GM23248 (cell line): ENCODE measurements around the gene KIF16B. TPM values are rescaled to one million over a fixed set of nuclear protein-coding genes. Genes with fewer than 3 reads are reported as not detected.

Source experiments
- DNase-seq: peaks from one replicate; pipeline ENCODE4 v3.0.0-alpha.2; 2015
- H2AFZ ChIP-seq: fragments of 200-600 bp; sonication (generic); 2 replicates; pipeline ENCODE4 v1.6.1; 2016; ENCODE audit warnings: antibody characterized with exemption
- H3F3A ChIP-seq: fragments of 200-600 bp; sonication (generic); 2 replicates; pipeline ENCODE4 v1.6.1; 2016; ENCODE audit warnings: mild to moderate bottlenecking, antibody characterized with exemption, mixed run types; ENCODE audit not compliant: insufficient read depth
- H3K27ac ChIP-seq: fragments of 200-600 bp; sonication (generic); 2 replicates; pipeline ENCODE4 v1.5.1; 2016; ENCODE audit warnings: mild to moderate bottlenecking
- H3K27me3 ChIP-seq: fragments of 200-600 bp; sonication (generic); replicated peaks from 2 replicates; pipeline ENCODE4 v1.6.1; 2016; ENCODE audit warnings: mild to moderate bottlenecking; ENCODE audit not compliant: insufficient read depth
- H3K36me3 ChIP-seq: fragments of 200-600 bp; sonication (generic); 2 replicates; pipeline ENCODE4 v1.6.1; 2016; ENCODE audit warnings: low read depth, mild to moderate bottlenecking
- H3K4me1 ChIP-seq: fragments of 200-600 bp; sonication (generic); 2 replicates; pipeline ENCODE4 v1.6.1; 2016; ENCODE audit warnings: mild to moderate bottlenecking; ENCODE audit not compliant: insufficient read depth
- H3K4me2 ChIP-seq: fragments of 200-600 bp; sonication (generic); one replicate; pipeline ENCODE4 v1.6.1; 2016; ENCODE audit warnings: mild to moderate bottlenecking; ENCODE audit not compliant: unreplicated experiment
- H3K4me3 ChIP-seq: fragments of 200-600 bp; sonication (generic); 2 replicates; pipeline ENCODE4 v1.5.1; 2016; ENCODE audit warnings: mild to moderate bottlenecking
- H3K79me2 ChIP-seq: fragments of 200-600 bp; sonication (generic); 2 replicates; pipeline ENCODE4 v1.6.1; 2016; ENCODE audit warnings: mild to moderate bottlenecking; ENCODE audit not compliant: insufficient read depth
- H3K9ac ChIP-seq: fragments of 200-600 bp; sonication (generic); 2 replicates; pipeline ENCODE4 v1.6.1; 2016; ENCODE audit warnings: mild to moderate bottlenecking
- H3K9me2 ChIP-seq: fragments of 200-600 bp; sonication (generic); 2 replicates; pipeline ENCODE4 v1.6.1; 2016; ENCODE audit warnings: mixed run types, mild to moderate bottlenecking, moderate library complexity; ENCODE audit not compliant: insufficient read depth
- H3K9me3 ChIP-seq: fragments of 200-600 bp; sonication (generic); one replicate; pipeline ENCODE4 v1.6.1; 2017; ENCODE audit warnings: low read depth
- H4K20me1 ChIP-seq: fragments of 200-600 bp; sonication (generic); 2 replicates; pipeline ENCODE4 v1.6.0; 2016; ENCODE audit not compliant: insufficient read depth
- EZH2 ChIP-seq: fragments of 200-600 bp; sonication (generic); IDR thresholded peaks from 2 replicates; pipeline ENCODE4 v1.6.1; 2018; ENCODE audit warnings: antibody characterized with exemption, mild to moderate bottlenecking; ENCODE audit not compliant: insufficient read depth, poor library complexity, severe bottlenecking
- EZH2phosphoT487 ChIP-seq: fragments of 200-600 bp; sonication (generic); IDR thresholded peaks from 2 replicates; pipeline ENCODE4 v1.6.1; 2018; ENCODE audit warnings: antibody characterized with exemption, moderate library complexity, mild to moderate bottlenecking, low read depth; ENCODE audit not compliant: insufficient read depth
- WGBS, 2 experiments: methylation state at CpG; one replicate each; pipeline ENCODE4 v1.1.6; 2015 to 2017; ENCODE audit warnings: low lambda C conversion rate in 2 of 2, low coverage in 1 of 2; ENCODE audit errors: missing lambda C conversion rate in 2 of 2; 5-methylcytosine and 5-hydroxymethylcytosine counted together
- in situ Hi-C: fragments of 300-500 bp; cut with MboI; formaldehyde crosslinking; loops from 2 replicates; pipeline ENCODE4 v1.15.0; 2020
- polyA plus RNA-seq: library from polyadenylated mRNA; unstranded; fragments of >200 nt; fragmentation: Nextera tagmentation; extraction: Ambion mirVana; gene quantifications from 2 replicates; pipeline ENCODE4 v1.2.1, GENCODE V29; 2016
- total RNA-seq: library from RNA; depleted of rRNA; stranded (reverse); fragments of >200 nt; shearing (Covaris generic); gene quantifications from 2 replicates; pipeline ENCODE4 v1.2.3, GENCODE V29; 2014

KIF16B gene
- total and polyA plus RNA-seq, 2 experiments from 2014 or later = 1.7 to 2.6 TPM

- H3K4me1 ChIP-seq = no peaks in the 10 kb centered on the region
- no peaks in the 10 kb centered on the region for H3K9me2 ChIP-seq
- H3K4me3 ChIP-seq = no peak overlapping the region
- WGBS, 2 experiments = 16 to 26% methylated on average over 5 of the region's 5 CpGs
- H2AFZ ChIP-seq = no peak overlapping the region
- in situ Hi-C loops = no loop called here
- no peak overlapping the region for H3K27ac ChIP-seq
- no peaks in the 10 kb centered on the region for H3K79me2 ChIP-seq
- no peak for TF ChIP-seq EZH2phosphoT487
- TF ChIP-seq EZH2 = no peak
- H3K9me3 ChIP-seq = no peaks in the 10 kb centered on the region
- H3K9ac ChIP-seq = no peak overlapping the region
- no peaks in the 10 kb centered on the region for H4K20me1 ChIP-seq
- DNase-seq = no peak
- peaks cover 4% of the 10 kb centered on the region; the same call in 1 of the 2 replicates for H3F3A ChIP-seq
- no peaks in the 10 kb centered on the region; the same call in 1 of the 2 replicates for H3K27me3 ChIP-seq
- H3K4me2 ChIP-seq = no peak overlapping the region
- H3K36me3 ChIP-seq = no peaks in the 10 kb centered on the region
Measured at GRCh38 chr20:16588241-16588640, 15.0 kb upstream of the KIF16B start.

- H3K79me2 ChIP-seq = no peaks in the 10 kb centered on the region
- H3K36me3 ChIP-seq = no peaks in the 10 kb centered on the region
- in situ Hi-C loops = no loop called here
- no peak overlapping the region for H3K27ac ChIP-seq
- H3K9me3 ChIP-seq = no peaks in the 10 kb centered on the region
- DNase-seq = no peak
- no peaks in the 10 kb centered on the region for H3K9me2 ChIP-seq
- no peak for TF ChIP-seq EZH2
- TF ChIP-seq EZH2phosphoT487 = no peak
- no peak overlapping the region for H2AFZ ChIP-seq
- no peak overlapping the region for H3K4me2 ChIP-seq
- H3K4me1 ChIP-seq = no peaks in the 10 kb centered on the region
- H3K27me3 ChIP-seq = no peaks in the 10 kb centered on the region; the same call in 1 of the 2 replicates
- no peaks in the 10 kb centered on the region for H4K20me1 ChIP-seq
- no peak overlapping the region for H3K9ac ChIP-seq
- 22 to 32% methylated on average over 2 of the region's 2 CpGs for WGBS, 2 experiments
- no peak overlapping the region for H3K4me3 ChIP-seq
- H3F3A ChIP-seq = peaks cover 5% of the 10 kb centered on the region; the same call in 1 of the 2 replicates
Measured at GRCh38 chr20:16587066-16587465, 13.8 kb upstream of the KIF16B start.

GRCh38 chr20:16583474-16583873, 10.2 kb upstream of the KIF16B start:
- DNase-seq = peak; percentile 64
- H4K20me1 ChIP-seq = no peaks in the 10 kb centered on the region
- H3K4me2 ChIP-seq = no peak overlapping the region
- no peaks in the 10 kb centered on the region for H3K79me2 ChIP-seq
- H3K9me2 ChIP-seq = no peaks in the 10 kb centered on the region
- H3K4me3 ChIP-seq = no peak overlapping the region
- peaks cover 20% of the 10 kb centered on the region for H3F3A ChIP-seq
- peaks cover 18% of the 10 kb centered on the region for H3K4me1 ChIP-seq
- TF ChIP-seq EZH2 (no peak), EZH2phosphoT487 (no peak)
- no peaks in the 10 kb centered on the region; the same call in 1 of the 2 replicates for H3K27me3 ChIP-seq
- no peak overlapping the region for H2AFZ ChIP-seq
- H3K36me3 ChIP-seq = no peaks in the 10 kb centered on the region
- H3K9me3 ChIP-seq = no peaks in the 10 kb centered on the region
- in situ Hi-C loops = no loop called here
- no peak overlapping the region for H3K9ac ChIP-seq
- WGBS, 2 experiments = 28 to 36% methylated on average over 2 of the region's 2 CpGs
- no peak overlapping the region for H3K27ac ChIP-seq

- in situ Hi-C loops = no loop called here
- no peak for DNase-seq
- 92 to 93% methylated on average over 2 of the region's 2 CpGs for WGBS, 2 experiments
- no peaks in the 10 kb centered on the region for H4K20me1 ChIP-seq
- no peak overlapping the region for H3K27ac ChIP-seq
- H3K79me2 ChIP-seq = no peaks in the 10 kb centered on the region
- TF ChIP-seq EZH2 (no peak), EZH2phosphoT487 (no peak)
- peaks cover 18% of the 10 kb centered on the region for H3K4me1 ChIP-seq
- no peak overlapping the region for H2AFZ ChIP-seq
- no peaks in the 10 kb centered on the region; the same call in 1 of the 2 replicates for H3K27me3 ChIP-seq
- no peaks in the 10 kb centered on the region for H3K9me3 ChIP-seq
- H3K4me3 ChIP-seq = no peak overlapping the region
- H3K4me2 ChIP-seq = no peak overlapping the region
- no peaks in the 10 kb centered on the region for H3K9me2 ChIP-seq
- peaks cover 20% of the 10 kb centered on the region for H3F3A ChIP-seq
- no peaks in the 10 kb centered on the region for H3K36me3 ChIP-seq
- no peak overlapping the region for H3K9ac ChIP-seq
Measured at GRCh38 chr20:16581241-16581640, 8.0 kb upstream of the KIF16B start.

- no peaks in the 10 kb centered on the region for H4K20me1 ChIP-seq
- H3K4me3 ChIP-seq = no peak overlapping the region
- no peaks in the 10 kb centered on the region for H3K36me3 ChIP-seq
- in situ Hi-C loops = no loop called here
- H3F3A ChIP-seq = peaks cover 20% of the 10 kb centered on the region
- peaks cover 18% of the 10 kb centered on the region for H3K4me1 ChIP-seq
- WGBS, 2 experiments = 26 to 36% methylated on average over 2 of the region's 2 CpGs
- no peaks in the 10 kb centered on the region for H3K27me3 ChIP-seq
- H3K79me2 ChIP-seq = no peaks in the 10 kb centered on the region
- H2AFZ ChIP-seq = no peak overlapping the region
- no peak for TF ChIP-seq EZH2
- no peak for TF ChIP-seq EZH2phosphoT487
- no peak for DNase-seq
- no peaks in the 10 kb centered on the region for H3K9me3 ChIP-seq
- H3K9me2 ChIP-seq = no peaks in the 10 kb centered on the region
- no peak overlapping the region for H3K9ac ChIP-seq
- no peak overlapping the region for H3K4me2 ChIP-seq
- H3K27ac ChIP-seq = no peak overlapping the region
Measured at GRCh38 chr20:16580620-16581019, 7.4 kb upstream of the KIF16B start.
